OCI-LY3 (cell line): ENCODE measurements around the gene ERN1.

Experiments
- CTCF ChIP-seq: fragments of 200-600, 300-600 bp; sonication (generic); IDR thresholded peaks from 2 replicates; pipeline ENCODE4 v1.5.1; 2014; ENCODE audit warnings: antibody characterized with exemption, low read length, low read depth
- EZH2phosphoT487 ChIP-seq: fragments of 200-600 bp; shearing (Covaris generic); IDR thresholded peaks from 2 replicates; pipeline ENCODE4 v1.6.1; 2018; ENCODE audit warnings: antibody characterized with exemption, mixed run types, low read depth

- TF ChIP-seq CTCF (no peak), EZH2phosphoT487 (no peak)
These were observed 23.8 kb upstream of the ERN1 start for GRCh38 chr17:64153565-64154312.
